Duodenal mucosa (tissue), 2 donors: ENCODE data around the gene BPIFA3.
"Not testable (repeated sequence)": the region's sequence is repeated elsewhere in the genome, so short reads cannot be mapped to it uniquely, and the experiment has no call there.

ENCODE experiments used
- H3K27ac ChIP-seq: one replicate; pipeline ENCODE4 v1.7.0; 2013; ENCODE audit warnings: low read depth, low read length
- H3K27me3 ChIP-seq, 2 donors: one replicate each; pipeline ENCODE4 v1.7.0; 2013; ENCODE audit warnings: low read length in 2 of 2, control low read depth in 1 of 2; ENCODE audit not compliant: insufficient read depth in 2 of 2, control insufficient read depth in 1 of 2
- H3K36me3 ChIP-seq, 2 donors: one replicate each; pipeline ENCODE4 v1.7.0; 2013; ENCODE audit warnings: low read length in 2 of 2, control low read depth in 1 of 2; ENCODE audit not compliant: insufficient read depth in 2 of 2, control insufficient read depth in 1 of 2
- H3K4me1 ChIP-seq, 2 donors: one replicate each; pipeline ENCODE4 v1.7.0; 2013; ENCODE audit warnings: low read length in 2 of 2, control low read depth in 1 of 2; ENCODE audit not compliant: insufficient read depth in 2 of 2, control insufficient read depth in 1 of 2
- H3K4me3 ChIP-seq, 2 donors: one replicate each; pipeline ENCODE4 v1.7.0; 2013; ENCODE audit warnings: low read length in 2 of 2, low read depth in 1 of 2
- H3K9ac ChIP-seq, 2 donors: one replicate each; pipeline ENCODE4 v1.7.0; 2013; ENCODE audit warnings: low read length in 2 of 2, low read depth in 1 of 2
- H3K9me3 ChIP-seq, 2 donors: one replicate each; pipeline ENCODE4 v1.7.0; 2013; ENCODE audit warnings: low read length in 2 of 2, control low read depth in 1 of 2; ENCODE audit not compliant: control insufficient read depth in 1 of 2

BPIFA3 gene

DNA sequence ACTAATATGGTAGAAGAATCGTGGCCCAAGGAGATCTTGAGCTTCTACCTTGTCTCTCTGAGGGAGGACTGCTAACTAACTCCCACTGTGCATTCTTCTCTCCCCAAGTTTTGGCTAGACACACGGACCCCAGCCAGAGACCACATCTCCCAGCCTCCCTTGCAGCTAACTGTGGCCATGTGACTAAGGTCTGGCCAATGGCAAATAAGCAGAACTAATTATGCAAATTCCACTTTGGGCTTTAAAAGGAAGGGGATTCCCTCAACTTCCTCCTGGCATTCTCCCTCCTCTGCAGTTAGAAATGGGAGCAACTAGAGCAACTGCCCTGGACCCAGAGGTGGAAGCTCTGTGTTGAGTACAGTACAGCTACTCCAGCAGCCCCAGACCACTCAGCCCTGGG is 33.8 kb upstream of the BPIFA3 start:
- H3K4me3 ChIP-seq, result no peak overlapping the region
- no peaks in the 10 kb centered on the region for H3K27me3 ChIP-seq
- H3K9me3 ChIP-seq, result peaks cover 0 to 2% of the 10 kb centered on the region in 2 donors
- no peaks in the 10 kb centered on the region for H3K36me3 ChIP-seq
- no peaks in the 10 kb centered on the region for H3K4me1 ChIP-seq
- no peak overlapping the region for H3K9ac ChIP-seq
- no peak overlapping the region for H3K27ac ChIP-seq

DNA sequence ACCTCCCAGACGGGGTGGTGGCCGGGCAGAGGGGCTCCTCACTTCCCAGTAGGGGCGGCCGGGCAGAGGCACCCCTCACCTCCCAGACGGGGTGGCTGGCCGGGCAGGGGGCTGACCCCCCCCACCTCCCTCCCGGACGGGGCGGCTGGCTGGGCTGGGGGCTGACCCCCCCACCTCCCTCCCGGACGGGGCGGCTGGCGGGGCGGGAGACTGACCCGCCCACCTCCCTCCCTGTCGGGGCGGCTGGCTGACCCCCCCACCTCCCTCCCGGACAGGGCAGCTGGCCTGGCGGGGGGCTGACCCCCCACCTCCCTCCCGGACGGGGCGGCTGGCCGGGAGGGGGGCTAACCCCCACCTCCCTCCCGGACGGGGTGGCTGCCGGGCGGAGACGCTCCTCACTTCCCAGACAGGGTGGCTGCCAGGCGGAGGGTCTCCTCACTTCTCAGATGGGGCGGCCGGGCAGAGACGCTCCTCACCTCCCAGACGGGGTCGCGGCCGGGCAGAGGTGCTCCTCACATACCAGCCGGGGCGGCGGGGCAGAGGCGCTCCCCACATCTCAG is 32.0 kb upstream of the BPIFA3 start:
- not testable (repeated sequence) for H3K4me1 ChIP-seq, H3K36me3 ChIP-seq, H3K4me3 ChIP-seq, H3K9me3 ChIP-seq, H3K9ac ChIP-seq, H3K27ac ChIP-seq, H3K27me3 ChIP-seq

DNA sequence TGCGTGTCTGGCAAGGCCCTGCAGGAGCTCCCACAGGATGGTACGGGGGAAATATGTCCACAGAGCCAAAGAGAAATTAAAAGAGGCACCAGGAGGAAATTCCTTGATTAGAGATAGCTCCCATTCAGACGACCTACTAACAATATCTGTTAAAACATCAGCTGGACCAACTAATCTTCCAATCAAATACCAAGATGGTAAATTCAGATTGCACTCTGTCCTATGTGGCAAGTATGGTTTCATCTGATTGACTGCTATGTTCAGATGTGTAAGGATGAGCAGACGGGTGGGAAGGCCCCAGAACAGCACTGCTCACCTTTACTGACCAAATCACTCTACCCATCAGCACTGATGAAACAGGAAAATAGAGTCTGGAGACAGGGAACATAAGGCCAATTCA is 29.7 kb upstream of the BPIFA3 start:
- no peaks in the 10 kb centered on the region for H3K36me3 ChIP-seq
- peaks cover 0 to 2% of the 10 kb centered on the region in 2 donors for H3K9me3 ChIP-seq
- H3K9ac ChIP-seq, result no peak overlapping the region
- H3K27ac ChIP-seq, result no peak overlapping the region
- no peaks in the 10 kb centered on the region for H3K4me1 ChIP-seq
- no peak overlapping the region for H3K4me3 ChIP-seq
- H3K27me3 ChIP-seq, result no peaks in the 10 kb centered on the region

DNA sequence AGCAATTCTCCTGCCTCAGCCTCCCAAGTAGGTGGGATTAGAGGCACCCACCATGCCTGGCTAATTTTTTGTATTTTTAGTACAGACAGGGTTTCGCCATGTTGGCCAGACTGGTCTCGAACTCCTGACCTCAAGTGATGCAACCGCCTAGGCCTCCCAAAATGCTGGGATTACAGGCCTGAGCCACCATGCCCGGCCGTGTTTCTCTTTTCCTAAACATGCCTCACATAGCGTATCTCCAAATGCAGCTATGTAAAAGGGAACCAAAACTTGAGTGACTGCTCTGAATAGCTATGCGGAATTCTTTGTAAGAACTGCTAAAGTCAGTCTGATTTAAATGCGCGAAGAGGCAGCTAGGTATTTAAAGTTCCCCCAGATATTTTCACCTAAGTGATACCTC is 28.7 kb upstream of the BPIFA3 start:
- Histone ChIP-seq H3K4me3 (no peak overlapping the region), H3K9ac (no peak overlapping the region)

DNA sequence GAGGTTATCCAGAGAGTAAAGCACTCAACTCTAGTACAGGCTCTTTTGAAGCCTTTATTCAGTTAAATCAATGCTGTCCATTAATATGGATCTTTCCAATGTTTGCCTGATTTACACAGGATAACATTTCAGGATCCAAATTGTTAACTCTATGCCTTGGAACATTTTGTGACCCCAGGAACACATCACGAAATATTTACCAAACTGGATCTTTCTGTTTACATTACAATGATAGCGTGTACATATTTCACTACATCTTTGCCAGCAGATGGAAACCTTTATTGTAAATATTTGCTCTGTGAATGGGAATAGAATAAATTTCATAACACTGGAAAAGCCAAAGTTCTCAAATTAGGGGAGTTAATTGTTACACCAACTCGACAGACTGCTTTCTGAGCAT is 25.7 kb upstream of the BPIFA3 start:
- H3K4me1 ChIP-seq, result no peaks in the 10 kb centered on the region
- H3K36me3 ChIP-seq, result no peaks in the 10 kb centered on the region
- H3K27ac ChIP-seq, result no peak overlapping the region
- no peaks in the 10 kb centered on the region for H3K27me3 ChIP-seq
- no peak overlapping the region for H3K4me3 ChIP-seq
- no peaks in the 10 kb centered on the region for H3K9me3 ChIP-seq
- no peak overlapping the region for H3K9ac ChIP-seq

More for the DNA sequence above, 28.7 kb upstream of the BPIFA3 start:
- Histone ChIP-seq H3K9me3 (no peaks in the 10 kb centered on the region), H3K36me3 (no peaks in the 10 kb centered on the region), H3K4me1 (no peaks in the 10 kb centered on the region), H3K27me3 (no peaks in the 10 kb centered on the region), H3K27ac (no peak overlapping the region)

DNA sequence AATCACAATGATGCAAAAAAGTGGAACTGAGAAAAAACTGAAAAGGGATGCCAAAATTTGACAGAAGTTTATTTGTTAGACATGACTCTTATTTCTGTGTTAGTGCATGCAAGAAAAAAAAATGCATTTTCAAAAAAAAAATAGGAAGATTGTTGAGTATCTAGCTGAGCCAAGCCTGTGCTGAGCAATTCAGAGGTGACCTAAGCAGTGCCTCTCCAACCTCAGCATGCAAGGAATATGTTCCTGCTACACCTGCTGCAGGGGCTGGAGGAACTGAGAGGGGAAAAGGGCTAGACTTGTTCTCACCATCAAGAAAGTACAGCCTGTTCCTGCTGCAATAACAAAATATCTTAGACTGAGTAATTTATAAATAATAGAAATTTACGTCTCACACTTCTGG is 25.2 kb upstream of the BPIFA3 start:
- H3K9me3 ChIP-seq, result no peaks in the 10 kb centered on the region
- H3K9ac ChIP-seq, result no peak overlapping the region
- no peak overlapping the region for H3K4me3 ChIP-seq
- H3K4me1 ChIP-seq, result no peaks in the 10 kb centered on the region
- H3K27me3 ChIP-seq, result no peaks in the 10 kb centered on the region
- H3K27ac ChIP-seq, result no peak overlapping the region
- H3K36me3 ChIP-seq, result no peaks in the 10 kb centered on the region

DNA sequence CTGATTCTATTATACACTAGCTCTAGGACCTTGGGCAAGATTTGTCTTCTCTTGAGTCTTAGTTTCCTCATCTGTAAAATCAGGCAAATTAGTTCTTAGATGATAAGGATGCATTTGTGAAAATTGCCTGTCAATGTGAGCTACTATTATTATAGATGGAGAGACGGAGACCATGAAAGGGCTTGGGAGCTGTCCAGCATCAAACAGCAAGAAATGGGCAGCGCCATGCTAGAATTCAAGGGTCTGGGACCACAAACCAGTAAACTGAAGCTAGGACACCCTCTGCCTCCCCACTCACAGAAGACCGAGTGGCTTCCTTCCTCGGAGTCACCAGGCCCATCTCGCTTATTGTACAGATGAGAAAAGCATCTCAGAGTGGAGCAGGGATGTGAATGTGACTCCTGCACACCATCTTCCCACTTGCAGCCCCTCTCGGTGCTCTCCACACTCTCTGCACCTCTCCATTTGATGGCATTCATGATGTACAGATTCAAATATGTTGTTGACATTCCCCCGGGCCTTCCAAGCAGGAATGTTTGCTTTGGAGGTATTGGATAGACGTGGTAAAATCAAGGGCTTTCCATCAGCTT is 24.1 kb upstream of the BPIFA3 start:
- no peaks in the 10 kb centered on the region for H3K4me1 ChIP-seq
- no peaks in the 10 kb centered on the region for H3K27me3 ChIP-seq
- no peak overlapping the region for H3K27ac ChIP-seq
- no peaks in the 10 kb centered on the region for H3K36me3 ChIP-seq
- H3K4me3 ChIP-seq, result no peak overlapping the region
- no peaks in the 10 kb centered on the region for H3K9me3 ChIP-seq
- H3K9ac ChIP-seq, result no peak overlapping the region

DNA sequence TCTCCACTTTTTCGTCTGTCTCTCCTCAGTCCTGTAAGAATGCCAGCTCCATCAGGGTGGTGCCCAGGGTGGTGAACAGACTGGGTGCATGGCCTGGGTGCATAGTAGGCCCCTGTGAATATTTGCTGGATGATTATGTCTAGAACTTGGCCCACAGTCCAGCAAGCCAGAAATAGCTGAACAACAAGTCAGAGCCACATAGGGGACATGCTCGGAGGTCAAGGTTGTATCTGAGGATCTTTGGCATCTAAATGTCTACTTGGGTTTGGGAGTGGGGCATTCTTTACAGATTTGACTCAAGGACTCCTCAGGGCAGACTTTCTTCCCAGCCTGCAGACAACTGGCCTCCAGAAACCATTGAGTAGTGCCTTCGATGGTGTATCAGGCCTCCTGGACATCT is 18.1 kb upstream of the BPIFA3 start:
- H3K9ac ChIP-seq, result no peak overlapping the region
- no peaks in the 10 kb centered on the region for H3K4me1 ChIP-seq
- H3K27me3 ChIP-seq, result no peaks in the 10 kb centered on the region
- H3K4me3 ChIP-seq, result no peak overlapping the region
- H3K9me3 ChIP-seq, result no peaks in the 10 kb centered on the region
- no peaks in the 10 kb centered on the region for H3K36me3 ChIP-seq
- no peak overlapping the region for H3K27ac ChIP-seq

DNA sequence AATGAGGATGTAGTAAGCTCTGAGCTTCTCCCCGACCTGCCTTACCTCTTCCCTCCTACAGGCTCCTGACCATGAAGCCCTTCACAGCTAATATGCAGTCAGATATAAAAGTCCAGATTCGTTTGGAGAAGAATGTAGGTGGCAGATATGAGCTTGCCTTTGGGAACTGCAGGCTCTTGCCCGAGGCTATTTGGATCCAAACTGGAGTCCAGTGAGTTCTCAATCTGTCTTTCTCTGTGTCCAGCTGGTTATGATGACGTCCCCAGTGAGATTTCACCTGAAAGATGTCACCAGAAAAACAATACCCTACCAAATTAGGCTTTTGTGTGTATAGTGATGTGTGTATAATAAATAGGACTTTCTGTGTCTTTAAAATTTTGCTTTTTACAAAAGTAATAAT is 14.7 kb upstream of the BPIFA3 start:
- no peaks in the 10 kb centered on the region for H3K4me1 ChIP-seq
- no peak overlapping the region for H3K9ac ChIP-seq
- H3K27me3 ChIP-seq, result no peaks in the 10 kb centered on the region
- H3K9me3 ChIP-seq, result no peaks in the 10 kb centered on the region
- no peak overlapping the region for H3K4me3 ChIP-seq
- no peak overlapping the region for H3K27ac ChIP-seq
- H3K36me3 ChIP-seq, result no peaks in the 10 kb centered on the region

DNA sequence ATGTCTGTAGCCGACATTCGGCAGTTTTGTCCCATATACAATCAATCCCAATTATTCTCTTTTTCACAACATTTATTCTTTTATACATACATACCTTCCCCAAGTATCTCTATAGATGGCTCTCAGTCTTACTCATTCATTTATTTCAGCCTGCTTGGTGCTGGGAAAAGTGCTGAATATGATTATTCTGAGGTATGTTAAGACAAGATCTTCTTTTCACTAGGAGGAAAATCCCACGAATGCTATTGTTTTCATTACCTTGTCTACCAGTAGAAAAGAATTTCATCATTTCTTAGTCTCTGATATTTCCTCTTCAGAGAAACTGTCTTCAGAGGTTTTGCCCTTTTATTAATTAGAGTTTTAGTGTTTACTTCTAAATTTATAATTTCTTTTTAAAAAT is 13.7 kb upstream of the BPIFA3 start:
- Histone ChIP-seq H3K27ac (no peak overlapping the region), H3K27me3 (no peaks in the 10 kb centered on the region), H3K9me3 (no peaks in the 10 kb centered on the region), H3K4me1 (no peaks in the 10 kb centered on the region), H3K9ac (no peak overlapping the region), H3K36me3 (no peaks in the 10 kb centered on the region), H3K4me3 (no peak overlapping the region)

DNA sequence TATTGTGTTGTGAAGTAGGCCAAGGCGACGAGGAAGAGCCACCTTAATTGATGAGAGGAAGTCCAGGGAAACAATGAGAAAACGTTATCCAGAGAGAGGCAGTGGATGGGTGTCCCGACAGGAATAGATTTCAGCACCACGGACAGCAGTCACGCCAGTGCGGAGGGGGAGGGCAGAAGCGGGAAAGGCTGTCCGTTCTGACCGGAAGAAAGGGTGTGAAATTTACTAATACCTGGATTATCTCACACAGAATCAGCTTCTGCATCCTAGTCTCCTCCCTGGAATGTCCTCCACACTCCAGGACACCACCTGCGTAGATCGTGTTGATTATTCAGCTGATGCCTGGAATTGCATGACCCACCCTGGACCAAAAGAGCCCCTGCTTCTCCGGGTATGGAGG is 7.4 kb upstream of the BPIFA3 start:
- Histone ChIP-seq H3K27me3 (no peaks in the 10 kb centered on the region), H3K27ac (no peak overlapping the region), H3K4me1 (no peaks in the 10 kb centered on the region), H3K9me3 (no peaks in the 10 kb centered on the region), H3K4me3 (no peak overlapping the region), H3K36me3 (no peaks in the 10 kb centered on the region), H3K9ac (no peak overlapping the region)
